ENCODE data around the gene EYS. TPM values are rescaled to one million over a fixed set of nuclear protein-coding genes. Genes with fewer than 3 reads are reported as not detected.

Gene EYS
- total and polyA plus RNA-seq, 8 donors = 0.55 to 0.58 TPM; not detected in 6

GRCh38 chr6:63919556-63920110 is 1787.4 kb downstream of the EYS start:
- Histone ChIP-seq H3K4me3 (no peak overlapping the region), H3K27ac (no peak overlapping the region), H3K27me3 (no peaks in the 10 kb centered on the region), H3K4me1 (no peaks in the 10 kb centered on the region), H3K9me3 (no peaks in the 10 kb centered on the region), H3K36me3 (no peaks in the 10 kb centered on the region)
- intact Hi-C loops (cut with DNase I; ENCODE audit: low total_unique reads) = no loop called here
- WGBS, 5 donors = 73 to 79% (median 77%) methylated on average over 7 of the region's 7 CpGs
- TF ChIP-seq EP300 (IDR thresholded peaks at IDR 0.05) = no peak
- no peak for TF ChIP-seq CTCF (IDR thresholded peaks at IDR 0.05)
- TF ChIP-seq POLR2AphosphoS5 (IDR thresholded peaks at IDR 0.05) = no peak
- TF ChIP-seq POLR2A (IDR thresholded peaks at IDR 0.05) = no peak
- no peak for DNase-seq

- intact Hi-C loops (cut with DNase I; ENCODE audit: low total_unique reads) = no loop called here
- Histone ChIP-seq H3K27me3 (no peaks in the 10 kb centered on the region), H3K9me3 (no peaks in the 10 kb centered on the region), H3K27ac (no peak overlapping the region), H3K4me1 (peaks cover 0 to 5% (median 0%) of the 10 kb centered on the region in 4 donors), H3K4me3 (no peak overlapping the region), H3K36me3 (no peaks in the 10 kb centered on the region)
- 14 to 39% (median 24%) methylated on average over 1 of the region's 1 CpG for WGBS, 5 donors
- TF ChIP-seq POLR2A (IDR thresholded peaks at IDR 0.05) (no peak), CTCF (IDR thresholded peaks at IDR 0.05) (no peak), POLR2AphosphoS5 (IDR thresholded peaks at IDR 0.05) (no peak), EP300 (IDR thresholded peaks at IDR 0.05) (no peak)
- no peak for DNase-seq
These were observed 1794.1 kb downstream of the EYS start for GRCh38 chr6:63912887-63913286.

- Histone ChIP-seq H3K27me3 (no peaks in the 10 kb centered on the region), H3K4me1 (peaks cover 0 to 5% (median 0%) of the 10 kb centered on the region in 4 donors), H3K36me3 (no peaks in the 10 kb centered on the region), H3K9me3 (no peaks in the 10 kb centered on the region), H3K27ac (no peak overlapping the region), H3K4me3 (no peak overlapping the region)
- WGBS, 5 donors = 37 to 53% (median 45%) methylated on average over 2 of the region's 2 CpGs
- intact Hi-C loops (cut with DNase I; ENCODE audit: low total_unique reads) = no loop called here
- DNase-seq = peak in 1 of 2 donors; percentile 78
- TF ChIP-seq EP300 (IDR thresholded peaks at IDR 0.05) = no peak
- no peak for TF ChIP-seq CTCF (IDR thresholded peaks at IDR 0.05)
- no peak for TF ChIP-seq POLR2AphosphoS5 (IDR thresholded peaks at IDR 0.05)
- no peak for TF ChIP-seq POLR2A (IDR thresholded peaks at IDR 0.05)
These were observed 1796.0 kb downstream of the EYS start for GRCh38 chr6:63910863-63911551.

GRCh38 chr6:63904650-63905248 is 1802.3 kb downstream of the EYS start:
- Histone ChIP-seq H3K36me3 (no peaks in the 10 kb centered on the region), H3K27ac (no peak overlapping the region), H3K27me3 (no peaks in the 10 kb centered on the region), H3K4me1 (peaks cover 0 to 7% (median 0%) of the 10 kb centered on the region in 4 donors), H3K4me3 (no peak overlapping the region), H3K9me3 (no peaks in the 10 kb centered on the region)
- TF ChIP-seq CTCF (IDR thresholded peaks at IDR 0.05) (no peak), POLR2A (IDR thresholded peaks at IDR 0.05) (no peak), POLR2AphosphoS5 (IDR thresholded peaks at IDR 0.05) (no peak), EP300 (IDR thresholded peaks at IDR 0.05) (no peak)
- peak in 1 of 2 donors; percentile 50 for DNase-seq
- intact Hi-C loops (cut with DNase I; ENCODE audit: low total_unique reads) = no loop called here
- WGBS, 5 donors = 50 to 58% (median 54%) methylated on average over 4 of the region's 4 CpGs

Data from stomach (tissue), 9 donors.